HepG2 (cell line): ENCODE results near the gene MIEF2. TPM values are rescaled to one million over a fixed set of nuclear protein-coding genes. Genes with fewer than 3 reads are reported as not detected.

ENCODE experiments used
- ARNT ChIP-seq: fragments of 450-650 bp; IDR thresholded peaks from 2 replicates; pipeline ENCODE4 v1.6.1; 2017
- ASH2L ChIP-seq: fragments of 300-600, 200-600 bp; sonication (generic); IDR thresholded peaks from 2 replicates; pipeline ENCODE4 v1.7.0; 2017; ENCODE audit warnings: low read depth, mild to moderate bottlenecking, moderate library complexity, mixed read lengths, low read length; ENCODE audit not compliant: insufficient read length
- ATRX ChIP-seq: sonication (generic); formaldehyde crosslinking; IDR thresholded peaks from 2 replicates; pipeline ENCODE4 v1.4.0; 2020; ENCODE audit warnings: missing genetic modification reagents, borderline replicate concordance
- BCLAF1 ChIP-seq: fragments of 450-650 bp; IDR thresholded peaks from 2 replicates; pipeline ENCODE4 v1.6.1; 2017; ENCODE audit warnings: mild to moderate bottlenecking
- NFYC ChIP-seq: IDR thresholded peaks from 2 replicates; pipeline ENCODE4 v1.6.1; 2016; ENCODE audit warnings: missing genetic modification reagents, missing compliant biosample characterization
- REST ChIP-seq, 2 experiments: IDR thresholded peaks; 2 replicates each; pipeline ENCODE4 v1.6.1; 2011 to 2012; ENCODE audit warnings: low read length in 2 of 2, borderline replicate concordance in 1 of 2, low read depth in 1 of 2, mild to moderate bottlenecking in 1 of 2, moderate library complexity in 1 of 2
- SALL1 ChIP-seq: sonication (generic); formaldehyde crosslinking; IDR thresholded peaks from 2 replicates; pipeline ENCODE4 v1.8.0; 2022; ENCODE audit warnings: mild to moderate bottlenecking, missing genetic modification reagents
- SP4 ChIP-seq: sonication (generic); formaldehyde crosslinking; IDR thresholded peaks from 2 replicates; pipeline ENCODE4 v1.8.1; 2023; ENCODE audit warnings: mild to moderate bottlenecking, missing genetic modification reagents
- TEAD2 ChIP-seq: sonication (generic); formaldehyde crosslinking; IDR thresholded peaks from 2 replicates; pipeline ENCODE4 v1.9.0; 2021; ENCODE audit warnings: missing genetic modification reagents
- ZBTB7B ChIP-seq: sonication (generic); formaldehyde crosslinking; IDR thresholded peaks from 2 replicates; pipeline ENCODE4 v1.4.0; 2020; ENCODE audit warnings: missing genetic modification reagents
- ZNF142 ChIP-seq: sonication (generic); formaldehyde crosslinking; IDR thresholded peaks from 2 replicates; pipeline ENCODE4 v1.4.0; 2020; ENCODE audit warnings: missing genetic modification reagents
- ZNF143 ChIP-seq: sonication (generic); formaldehyde crosslinking; IDR thresholded peaks from 2 replicates; pipeline ENCODE4 v1.4.0; 2020; ENCODE audit warnings: missing genetic modification reagents
- ZNF768 ChIP-seq: sonication (generic); formaldehyde crosslinking; IDR thresholded peaks from 2 replicates; pipeline ENCODE4 v1.4.0; 2020; ENCODE audit warnings: missing genetic modification reagents
- polyA plus RNA-seq, 8 experiments: library from polyadenylated mRNA; depleted of rRNA in 3 of 8; stranded (reverse) in 7 of 8; unstranded in 1 of 8; fragments of >200 nt; fragmentation: Illumina TruSeq in 4 of 8; extraction: Trizol in 4 of 8; gene quantifications; 2 replicates each; pipeline versions ENCODE4 v1.2.1 to v1.2.3, GENCODE V29; 2011 to 2016; ENCODE audit warnings: low read depth in 4 of 8, missing spikeins in 1 of 8, mixed read lengths in 1 of 8; ENCODE audit not compliant: insufficient read depth in 1 of 8
- total RNA-seq, 5 experiments: library from RNA; depleted of rRNA; stranded (reverse); fragments of >200 nt; fragmentation: Illumina TruSeq; extraction: Trizol; gene quantifications; 2 replicates each; pipeline ENCODE4 v1.2.3, GENCODE V29; 2016; ENCODE audit warnings: low read depth in 1 of 5

The MIEF2 gene
- total and polyA plus RNA-seq, 2 of the 13 experiments (the other 11 are each of a cell fraction or from before 2014, with no cell fraction given) = 6.0 to 8.0 TPM

GRCh38 chr17:18226284-18226945 lies 34.0 kb upstream of the MIEF2 start (continued):
- TF ChIP-seq NFYC (CRISPR knock-in tag) (no peak), ZNF142 (CRISPR knock-in tag) (no peak), ZNF768 (CRISPR knock-in tag) (no peak), SALL1 (CRISPR knock-in tag) (0 out of 2 replicates have a peak, but pooled peaks have one; percentile 4), ZNF143 (no peak), REST (IDR thresholded peaks at IDR 0.05; ENCODE audit: borderline replicate concordance in 1 of 2, low read depth in 1 of 2, low read length in 2 of 2) (no peak), ASH2L (no peak), ARNT (no peak), ATRX (no peak), ZBTB7B (CRISPR knock-in tag) (no peak), BCLAF1 (no peak), SP4 (no peak), TEAD2 (CRISPR knock-in tag) (no peak)
